ENCODE data around the gene SPAG6. TPM values are rescaled to one million over a fixed set of nuclear protein-coding genes. Genes with fewer than 3 reads are reported as not detected.
"Not testable (repeated sequence)": the region's sequence is repeated elsewhere in the genome, so short reads cannot be mapped to it uniquely, and the experiment has no call there.

Gene SPAG6
- polyA plus RNA-seq, 1 donor: 6.5 TPM

GRCh38 chr10:22374489-22375126 is 29.3 kb downstream of the SPAG6 start:
- no peak for DNase-seq

- DNase-seq: no peak
These were observed 33.8 kb downstream of the SPAG6 start for GRCh38 chr10:22379059-22379458.

GRCh38 chr10:22381262-22381661 is 36.0 kb downstream of the SPAG6 start:
- DNase-seq: no peak

GRCh38 chr10:22386503-22386902 is 41.2 kb downstream of the SPAG6 start:
- DNase-seq: no peak

GRCh38 chr10:22389856-22390589 is 44.7 kb downstream of the SPAG6 start:
- no peak for DNase-seq

GRCh38 chr10:22391600-22391999 is 46.3 kb downstream of the SPAG6 start:
- DNase-seq: no peak

- DNase-seq: not testable (repeated sequence)
These were observed 50.9 kb downstream of the SPAG6 start for GRCh38 chr10:22396195-22396594.

GRCh38 chr10:22406916-22407315 is 61.6 kb downstream of the SPAG6 start:
- DNase-seq: not testable (repeated sequence)

- DNase-seq: no peak
These were observed 65.1 kb downstream of the SPAG6 start for GRCh38 chr10:22410394-22410793.

- no peak for DNase-seq
These were observed 65.5 kb downstream of the SPAG6 start for GRCh38 chr10:22410846-22411245.

- no peak for DNase-seq
These were observed 68.8 kb downstream of the SPAG6 start for GRCh38 chr10:22414146-22414545.

GRCh38 chr10:22415072-22415471 is 69.8 kb downstream of the SPAG6 start:
- no peak for DNase-seq

GRCh38 chr10:22417736-22418268 is 72.5 kb downstream of the SPAG6 start:
- DNase-seq: no peak

GRCh38 chr10:22420787-22421517 is 75.7 kb downstream of the SPAG6 start:
- DNase-seq: no peak

- DNase-seq: no peak
These were observed 81.4 kb downstream of the SPAG6 start for GRCh38 chr10:22426653-22427052.

- DNase-seq: no peak
These were observed 81.8 kb downstream of the SPAG6 start for GRCh38 chr10:22427101-22427500.

- DNase-seq: peak; percentile 66
These were observed 82.7 kb downstream of the SPAG6 start for GRCh38 chr10:22427890-22428571.

- no peak for DNase-seq
These were observed 83.8 kb downstream of the SPAG6 start for GRCh38 chr10:22429146-22429545.

GRCh38 chr10:22429981-22430421 is 84.7 kb downstream of the SPAG6 start:
- DNase-seq: no peak

- no peak for DNase-seq
These were observed 88.6 kb downstream of the SPAG6 start for GRCh38 chr10:22433875-22434274.

GRCh38 chr10:22434521-22434920 is 89.2 kb downstream of the SPAG6 start:
- no peak for DNase-seq

- DNase-seq: no peak
These were observed 90.4 kb downstream of the SPAG6 start for GRCh38 chr10:22435650-22436049.

GRCh38 chr10:22436526-22436892 is 91.2 kb downstream of the SPAG6 start:
- no peak for DNase-seq

Data from hindlimb muscle (tissue), 1 donor.